Measurements from ENCODE around the gene MTA1. TPM values are rescaled to one million over a fixed set of nuclear protein-coding genes. Genes with fewer than 3 reads are reported as not detected.

Gene MTA1
- total and polyA plus RNA-seq, 4 donors = 3.7 to 28.1 (median 21.0) TPM

GRCh38 chr14:105460616-105461015 lies 41.0 kb downstream of the MTA1 start (continued):
- TF ChIP-seq GABPA (IDR thresholded peaks at IDR 0.05 in 1 of 2, conservative IDR thresholded peaks at IDR 0.05 in 1 of 2) (no peak), ATF3 (IDR thresholded peaks at IDR 0.05) (no peak), HNF4G (IDR thresholded peaks at IDR 0.05) (no peak)

- TF ChIP-seq EGR1 (IDR thresholded peaks at IDR 0.05; ENCODE audit: low read depth in 2 of 2) (no peak), TAF1 (conservative IDR thresholded peaks at IDR 0.05) (no peak), ATF3 (IDR thresholded peaks at IDR 0.05) (no peak), JUND (IDR thresholded peaks at IDR 0.05) (no peak), NR2F2 (IDR thresholded peaks at IDR 0.05) (no peak), RXRA (IDR thresholded peaks at IDR 0.05) (no peak), FOXA1 (IDR thresholded peaks at IDR 0.05) (no peak), GABPA (IDR thresholded peaks at IDR 0.05 in 1 of 2, conservative IDR thresholded peaks at IDR 0.05 in 1 of 2) (no peak), RAD21 (IDR thresholded peaks at IDR 0.05) (no peak), MAX (IDR thresholded peaks at IDR 0.05) (no peak), HNF4G (IDR thresholded peaks at IDR 0.05) (no peak), FOXA2 (IDR thresholded peaks at IDR 0.05) (no peak), ZBTB33 (IDR thresholded peaks at IDR 0.05) (no peak), REST (IDR thresholded peaks at IDR 0.05) (no peak), SP1 (IDR thresholded peaks at IDR 0.05) (no peak), CTCF (IDR thresholded peaks at IDR 0.05; ENCODE audit: low read depth, low read length, missing input control) (no peak), YY1 (IDR thresholded peaks at IDR 0.05) (no peak), HNF4A (conservative IDR thresholded peaks at IDR 0.05) (no peak)
- H3K4me1 ChIP-seq (ENCODE audit: control insufficient read depth in 4 of 4, insufficient read depth in 4 of 4, low read length in 3 of 4) = no peaks in the 10 kb centered on the region
- H3K36me3 ChIP-seq (ENCODE audit: control insufficient read depth in 4 of 4, insufficient read depth in 3 of 4, low read depth in 1 of 4, low read length in 3 of 4) = peaks cover 8 to 53% (median 28%) of the 10 kb centered on the region in 4 donors
- 97% methylated on average over 18 of the region's 18 CpGs for WGBS
- no peak overlapping the region for H3K27ac ChIP-seq (ENCODE audit: low read depth in 1 of 2, low read length in 2 of 2)
- H3K4me3 ChIP-seq (ENCODE audit: low read depth in 1 of 3, low read length in 3 of 3) = no peak overlapping the region
- no peak for DNase-seq (ENCODE audit: low spot score)
- H3K27me3 ChIP-seq (ENCODE audit: control insufficient read depth in 4 of 4, insufficient read depth in 4 of 4, low read length in 3 of 4) = no peaks in the 10 kb centered on the region
- H3K9me3 ChIP-seq (ENCODE audit: control insufficient read depth in 4 of 4, low read length in 3 of 4) = no peaks in the 10 kb centered on the region
- H3K9ac ChIP-seq (ENCODE audit: low read depth in 1 of 2, low read length in 2 of 2) = no peak overlapping the region
Measured at GRCh38 chr14:105461903-105462302, 42.3 kb downstream of the MTA1 start.
